C4-2B (cell line): ENCODE results near the gene FAM20B.

ENCODE experiments used
- CTCF ChIP-seq: fragments of 450-650 bp; conservative IDR thresholded peaks from 2 replicates; pipeline ENCODE4 v1.5.1; 2017; ENCODE audit warnings: mild to moderate bottlenecking
- ZFX ChIP-seq: fragments of 450-650 bp; IDR thresholded peaks from 2 replicates; pipeline ENCODE4 v1.6.1; 2017

- TF ChIP-seq CTCF (no peak), ZFX (peak; percentile 79; the same call in 1 of the 2 replicates)
Measured at GRCh38 chr1:179082333-179082998, 56.8 kb downstream of the FAM20B start.
